ENCODE data around the gene SLC23A3.
A peak's percentile ranks its signal among the peaks of the same experiment; 100 is the strongest.

SLC23A3 gene, protein sequence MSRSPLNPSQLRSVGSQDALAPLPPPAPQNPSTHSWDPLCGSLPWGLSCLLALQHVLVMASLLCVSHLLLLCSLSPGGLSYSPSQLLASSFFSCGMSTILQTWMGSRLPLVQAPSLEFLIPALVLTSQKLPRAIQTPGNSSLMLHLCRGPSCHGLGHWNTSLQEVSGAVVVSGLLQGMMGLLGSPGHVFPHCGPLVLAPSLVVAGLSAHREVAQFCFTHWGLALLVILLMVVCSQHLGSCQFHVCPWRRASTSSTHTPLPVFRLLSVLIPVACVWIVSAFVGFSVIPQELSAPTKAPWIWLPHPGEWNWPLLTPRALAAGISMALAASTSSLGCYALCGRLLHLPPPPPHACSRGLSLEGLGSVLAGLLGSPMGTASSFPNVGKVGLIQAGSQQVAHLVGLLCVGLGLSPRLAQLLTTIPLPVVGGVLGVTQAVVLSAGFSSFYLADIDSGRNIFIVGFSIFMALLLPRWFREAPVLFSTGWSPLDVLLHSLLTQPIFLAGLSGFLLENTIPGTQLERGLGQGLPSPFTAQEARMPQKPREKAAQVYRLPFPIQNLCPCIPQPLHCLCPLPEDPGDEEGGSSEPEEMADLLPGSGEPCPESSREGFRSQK

DNA sequence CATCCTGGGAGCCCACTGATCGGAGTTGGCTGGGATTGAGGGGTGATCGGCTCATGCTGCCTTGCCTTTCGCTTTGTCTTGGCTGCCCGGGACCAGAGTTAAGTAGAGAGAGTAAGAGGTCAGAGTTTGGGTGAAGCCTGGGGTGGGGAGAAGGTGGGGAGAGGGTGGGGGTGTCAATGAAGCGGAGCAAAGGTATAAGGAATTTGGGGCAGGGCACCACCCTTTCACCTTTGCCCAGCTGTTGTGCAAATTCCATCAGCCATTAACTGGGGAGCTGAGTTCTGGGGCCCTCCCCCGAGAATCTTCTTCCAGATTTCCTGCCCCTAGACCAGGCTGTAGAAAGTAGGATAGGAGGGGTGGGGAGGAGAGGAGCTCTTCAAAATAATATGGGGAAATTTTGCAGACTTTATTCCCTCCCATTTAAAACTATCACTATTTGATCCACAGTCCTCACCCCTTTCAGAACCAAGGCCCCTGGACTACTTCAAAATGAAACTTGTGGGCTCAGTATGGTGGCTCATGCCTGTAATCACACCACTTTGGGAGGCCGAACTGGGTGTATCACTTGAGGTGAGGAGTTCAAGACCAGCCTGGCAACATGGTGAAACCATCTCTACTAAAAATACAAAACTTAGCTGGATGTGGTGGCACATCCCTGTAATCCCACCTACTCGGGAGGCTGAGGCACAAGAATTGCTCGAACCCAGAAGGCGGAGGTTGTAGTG is at the start of gene SLC23A3:
Gene SLC23A3, minus strand, starts transcription at position 100 of the 725 bp plus-strand sequence. Its CDS starts 45 bp downstream, at position 55.
- peak in 1 of 2 experiments; percentile 41 for DNase-seq

DNA sequence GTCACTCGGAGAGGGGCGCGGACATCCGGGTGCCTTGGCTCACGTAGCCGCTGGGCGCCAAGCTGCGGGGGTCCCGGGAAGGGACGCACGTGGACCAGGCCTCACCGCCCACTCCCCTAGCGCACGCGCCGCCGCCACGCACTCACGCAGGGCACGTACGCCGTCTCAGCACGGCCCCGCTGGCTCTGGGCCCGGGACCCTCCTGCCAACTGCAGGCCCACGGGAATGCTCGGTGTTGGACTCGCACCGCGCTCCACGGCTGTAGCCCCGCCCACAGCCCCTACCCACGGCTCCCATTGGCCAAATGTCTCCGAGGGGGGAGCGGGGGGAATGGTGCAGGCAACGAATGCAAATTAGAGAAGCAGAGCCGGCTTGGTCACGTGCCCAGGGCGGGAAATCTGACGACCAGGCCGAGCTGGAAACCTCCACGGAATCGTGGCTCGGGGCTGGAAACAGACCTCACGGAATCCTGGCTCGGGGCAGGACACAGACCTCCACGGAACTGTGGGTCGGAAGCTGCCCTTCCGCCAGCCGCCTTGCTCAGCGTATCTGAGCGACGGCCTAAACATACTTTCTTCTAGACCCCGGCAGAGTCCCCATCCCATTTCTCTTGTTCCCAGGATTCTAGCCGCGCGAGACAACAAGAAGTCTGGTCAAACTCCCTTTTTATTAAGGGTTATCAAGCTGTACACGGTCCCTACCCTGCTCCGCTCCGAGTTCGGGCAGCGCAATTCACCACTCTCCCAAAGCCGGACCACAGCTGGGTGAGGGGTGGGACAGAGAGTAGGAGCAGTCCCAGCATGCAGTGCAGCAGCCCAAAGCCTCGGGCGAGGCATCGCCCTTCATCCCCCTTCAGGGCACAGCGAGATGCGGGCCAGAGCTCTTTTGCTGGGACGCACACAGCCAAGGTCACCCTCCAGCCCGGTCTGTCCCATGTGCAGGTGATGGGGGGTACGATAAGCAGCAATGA is 49.2 kb upstream of the SLC23A3 start, which contains the start of gene ABCB6:
Gene ABCB6, minus strand, starts transcription at position 227 of the 970 bp plus-strand sequence. CDS start 285 bp downstream, outside the sequence.
- DNase-seq, result peak; percentile 93 to 95

DNA sequence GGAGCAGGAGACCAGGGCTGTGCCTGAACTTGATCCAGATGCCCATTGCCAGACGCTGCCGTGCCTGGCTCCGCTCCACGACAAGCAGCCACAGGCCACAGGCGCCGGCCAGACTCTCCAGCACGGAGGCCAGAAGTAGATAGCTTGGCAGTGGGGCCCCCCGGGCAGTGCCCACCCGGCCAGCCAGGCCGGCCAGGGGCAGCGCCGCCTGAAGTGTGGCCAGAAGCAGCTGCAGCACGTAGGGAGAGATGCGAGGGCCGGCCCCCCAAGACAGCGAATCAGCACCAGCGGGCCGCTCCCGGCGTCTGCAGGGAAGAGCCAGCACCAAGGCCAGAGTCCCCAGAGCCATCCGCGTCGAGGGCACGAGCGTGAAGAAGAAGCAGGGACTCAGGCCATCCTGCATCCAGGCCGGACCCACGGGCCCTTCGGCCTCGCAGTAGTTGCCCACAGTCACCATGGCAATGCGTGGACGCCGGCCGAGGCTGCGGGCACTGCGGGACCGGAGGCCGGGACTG is 48.4 kb upstream of the SLC23A3 start:
- DNase-seq, result no peak

DNA sequence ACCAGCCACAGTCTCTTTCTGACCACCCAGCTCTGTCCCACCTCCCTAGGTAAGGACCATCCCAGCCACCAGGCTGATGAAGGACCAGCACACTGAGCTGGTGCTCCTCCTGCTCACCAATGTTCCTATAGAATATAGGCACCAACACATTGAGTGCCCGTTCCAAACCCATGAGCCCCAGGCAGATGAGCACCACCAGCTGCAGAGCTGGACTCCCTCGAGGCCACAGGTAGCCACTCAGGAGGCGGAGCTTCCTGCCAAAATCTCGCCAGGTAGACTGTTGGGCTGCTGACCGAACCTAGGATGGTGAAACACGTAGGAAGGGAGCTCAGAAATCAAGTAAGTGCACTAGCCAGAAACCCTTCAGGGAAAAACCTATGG is 46.7 kb upstream of the SLC23A3 start:
- no peak for DNase-seq

DNA sequence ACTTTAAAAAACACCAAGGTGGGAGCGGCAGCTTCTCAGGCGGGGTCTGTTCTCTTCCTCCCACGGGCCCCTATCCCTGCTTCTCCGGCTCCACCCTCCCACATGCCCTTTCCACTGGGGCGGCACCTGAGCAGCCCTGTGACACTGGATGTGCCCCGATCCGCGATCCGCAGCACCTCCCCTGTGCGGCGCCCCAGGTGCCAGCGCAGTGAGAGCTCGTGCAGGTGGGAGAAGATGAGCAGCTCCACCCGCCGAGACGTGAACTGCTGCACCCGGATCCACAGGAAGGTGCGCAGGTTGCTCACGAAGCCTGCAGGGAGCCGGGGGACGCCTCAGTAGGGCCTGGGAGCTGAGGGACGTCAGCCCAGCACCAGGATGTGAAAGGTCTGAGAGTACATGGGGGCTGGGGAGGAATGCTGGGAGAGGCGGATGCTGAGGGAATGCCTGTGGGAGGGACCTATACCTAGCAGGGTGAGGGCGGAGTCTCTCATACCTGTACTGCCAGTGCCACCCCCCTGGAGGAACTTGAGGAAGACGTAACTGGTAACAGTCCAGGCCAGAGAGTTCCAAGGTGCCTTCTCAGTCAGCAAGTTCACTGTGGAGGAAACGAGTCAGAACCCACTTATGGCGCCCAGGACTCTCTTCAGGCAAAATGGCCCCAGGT is 46.2 kb upstream of the SLC23A3 start:
- no peak for DNase-seq

DNA sequence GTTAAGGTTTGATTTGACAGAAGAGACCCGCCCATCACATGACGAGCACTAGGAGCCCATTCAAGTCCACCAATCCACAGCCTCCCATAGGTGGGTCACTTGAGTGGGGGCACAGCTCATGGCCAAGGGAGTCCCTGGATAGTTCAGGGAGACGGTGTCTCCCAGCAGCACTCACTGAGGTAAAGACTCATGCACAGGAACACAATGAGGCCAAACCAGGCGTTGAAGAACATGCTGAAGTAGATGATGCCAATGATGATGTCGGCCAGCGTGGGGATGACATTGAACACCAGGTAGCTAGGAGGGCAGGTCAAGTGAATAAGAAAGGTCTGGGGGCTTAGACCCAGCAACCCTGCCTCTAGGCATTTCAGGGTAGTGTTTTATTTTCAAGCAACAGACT is 45.0 kb upstream of the SLC23A3 start:
- no peak for DNase-seq

DNA sequence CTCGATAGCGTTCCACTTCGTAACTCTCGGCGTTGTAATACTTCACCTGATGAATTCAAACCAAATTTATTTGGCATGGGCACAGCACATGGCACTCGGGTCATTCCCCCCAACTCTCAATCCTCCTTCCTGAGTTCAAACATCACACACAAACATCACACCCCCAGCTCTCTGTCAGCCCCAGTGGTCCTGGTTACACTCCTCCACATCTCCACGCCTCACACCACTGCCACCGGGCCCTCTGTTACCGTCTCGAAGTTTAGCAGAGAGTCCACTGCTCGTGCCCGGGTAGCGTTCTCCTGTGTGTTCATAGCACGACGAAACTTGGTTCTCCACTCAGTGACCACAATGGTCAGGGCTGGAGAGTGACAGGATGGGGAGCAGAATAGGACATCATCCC is 44.3 kb upstream of the SLC23A3 start:
- no peak for DNase-seq

DNA sequence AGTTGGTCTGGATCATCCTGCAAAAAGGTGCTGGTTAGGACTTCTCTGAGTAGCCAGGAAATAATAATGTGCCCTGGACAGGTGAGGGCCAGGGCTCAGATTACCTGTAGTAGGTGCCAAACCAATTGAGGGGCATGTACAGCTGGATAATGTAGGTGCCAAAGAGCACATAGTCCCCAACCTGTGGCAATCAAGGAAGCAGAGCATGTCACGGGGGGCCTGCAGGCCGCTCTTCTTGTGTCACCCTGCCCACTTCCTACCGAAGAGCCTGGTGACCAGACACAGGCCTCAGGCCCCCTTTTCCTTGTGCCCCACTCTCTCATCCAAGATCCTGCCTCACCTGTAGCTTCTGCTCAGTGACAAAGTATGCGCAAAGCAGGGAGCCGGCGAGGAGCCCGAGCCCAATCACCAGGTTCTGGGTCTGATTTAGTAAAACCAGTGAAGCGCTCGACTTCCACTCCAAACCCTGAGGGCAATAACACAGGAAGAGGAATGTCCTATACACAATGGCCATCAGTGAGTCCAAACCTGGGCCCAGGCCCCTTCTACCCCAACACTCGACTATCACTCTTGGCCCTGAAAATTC is 43.8 kb upstream of the SLC23A3 start:
- DNase-seq, result no peak

DNA sequence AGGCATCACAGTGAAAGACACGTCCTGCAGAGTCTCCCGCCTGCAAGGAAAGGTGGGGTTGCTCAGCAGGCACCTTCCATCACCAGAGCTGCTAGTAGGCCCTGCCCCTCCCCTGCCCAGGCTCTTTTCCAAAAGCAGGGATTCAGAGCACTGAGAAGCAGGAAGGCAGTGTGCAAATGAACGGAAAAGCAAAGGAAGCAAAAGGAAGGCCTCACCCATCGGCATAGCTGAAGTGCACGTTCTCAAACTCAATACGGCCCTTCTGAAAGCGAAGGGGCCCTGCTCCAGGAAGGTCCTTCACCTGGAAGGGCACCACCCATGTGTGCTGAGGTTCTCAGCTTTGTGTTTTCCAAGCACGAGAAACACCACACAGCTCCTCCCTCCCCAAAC is 43.2 kb upstream of the SLC23A3 start:
- no peak for DNase-seq

DNA sequence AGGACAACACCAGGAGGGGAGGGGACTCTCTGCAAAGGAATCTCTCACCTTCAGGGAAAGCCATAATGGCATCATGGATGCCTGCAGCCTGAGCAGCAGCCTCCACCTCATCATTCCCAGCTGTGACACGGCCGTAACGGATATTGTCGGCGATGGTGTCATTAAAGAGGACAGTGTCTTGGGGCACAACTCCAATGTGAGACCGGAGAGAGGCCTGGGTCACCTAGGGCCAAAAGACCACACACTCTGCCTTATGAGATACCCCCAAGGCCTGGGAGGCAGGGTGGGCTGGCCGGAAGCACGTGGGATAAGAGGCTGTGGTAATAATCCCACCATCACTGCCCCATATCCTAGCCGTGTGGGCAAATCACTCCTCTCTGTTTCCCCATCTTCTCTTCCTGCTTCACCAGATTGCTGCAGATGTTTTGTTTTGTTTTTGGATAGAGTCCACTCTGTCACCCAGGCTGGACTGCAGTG is 41.1 kb upstream of the SLC23A3 start:
- no peak for DNase-seq

DNA sequence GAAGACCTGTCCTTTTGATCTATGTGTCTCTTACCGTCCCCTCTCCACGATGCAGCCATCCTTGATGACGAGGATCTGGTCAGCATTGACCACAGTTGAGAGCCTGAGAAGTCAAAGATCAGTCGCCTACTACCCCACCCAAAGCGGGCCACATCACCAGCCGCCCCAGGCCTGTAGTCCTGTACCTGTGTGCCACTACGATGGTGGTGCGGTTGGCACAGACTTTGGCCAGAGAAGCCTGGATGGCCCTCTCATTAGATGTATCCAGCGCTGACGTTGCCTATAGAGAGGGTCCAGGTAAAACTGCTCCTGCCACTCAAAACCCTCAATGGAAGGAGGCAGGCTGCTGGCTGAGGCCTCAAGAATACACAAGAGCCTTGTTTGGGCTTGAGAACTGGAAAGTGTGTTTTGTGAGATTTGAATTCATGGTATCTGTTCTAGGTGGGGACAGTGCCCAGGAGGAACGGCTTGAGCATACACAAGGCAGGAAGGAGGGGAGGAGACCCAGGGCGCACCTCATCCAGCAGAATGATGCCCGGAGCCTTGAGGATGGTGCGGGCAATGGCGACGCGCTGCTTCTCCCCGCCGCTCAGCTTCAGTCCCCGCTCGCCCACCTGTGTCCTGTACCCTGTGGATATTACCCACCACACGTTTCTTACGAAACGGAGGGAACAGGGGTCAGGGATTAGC is 40.5 kb upstream of the SLC23A3 start:
- DNase-seq, result no peak

DNA sequence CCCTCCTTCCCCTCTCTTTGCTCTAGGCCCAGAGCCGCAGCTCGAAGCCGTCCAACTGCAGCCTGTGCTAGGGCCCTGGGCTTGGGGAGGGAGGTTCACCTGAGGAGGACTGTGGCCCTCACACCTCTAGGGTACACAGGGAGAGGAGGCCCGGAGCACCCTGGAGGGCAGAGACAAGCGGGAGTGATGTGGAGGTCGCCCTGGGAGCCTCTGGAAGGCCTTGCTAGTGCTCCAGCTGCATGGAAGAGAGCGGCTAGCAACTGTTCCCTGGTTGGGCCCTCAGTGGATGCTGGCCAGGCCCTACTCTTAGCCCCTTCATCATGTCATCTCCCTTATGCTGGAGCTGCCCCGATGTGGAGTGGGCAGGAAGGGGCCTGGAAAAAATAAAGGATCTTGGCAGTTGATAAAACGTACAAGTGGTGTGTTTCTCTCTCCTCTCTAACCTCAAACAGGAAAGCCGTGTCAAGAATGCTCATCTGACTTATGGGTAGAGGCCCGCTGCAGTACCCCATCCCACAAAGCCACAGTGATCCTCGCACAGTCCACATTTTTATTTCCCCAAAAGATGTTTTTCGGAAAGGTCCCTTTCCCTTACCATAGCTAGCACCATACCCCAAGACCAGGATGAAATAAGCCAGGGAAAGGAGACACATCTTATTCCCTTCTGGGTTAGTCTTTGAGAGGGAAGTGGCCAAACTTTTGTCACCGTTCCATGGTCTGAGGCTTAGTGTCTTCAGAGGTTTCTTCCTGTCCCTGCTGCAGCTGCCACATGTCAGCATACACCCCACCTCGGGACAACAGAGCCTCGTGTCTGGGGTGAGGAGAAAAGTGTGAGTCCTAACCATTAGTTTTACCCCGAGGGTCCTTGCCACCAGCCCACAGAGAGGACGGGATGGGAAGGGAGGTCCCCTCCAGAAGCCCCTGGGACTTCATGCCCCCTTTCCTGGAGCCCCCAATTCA is 39.7 kb upstream of the SLC23A3 start:
- no peak for DNase-seq

DNA sequence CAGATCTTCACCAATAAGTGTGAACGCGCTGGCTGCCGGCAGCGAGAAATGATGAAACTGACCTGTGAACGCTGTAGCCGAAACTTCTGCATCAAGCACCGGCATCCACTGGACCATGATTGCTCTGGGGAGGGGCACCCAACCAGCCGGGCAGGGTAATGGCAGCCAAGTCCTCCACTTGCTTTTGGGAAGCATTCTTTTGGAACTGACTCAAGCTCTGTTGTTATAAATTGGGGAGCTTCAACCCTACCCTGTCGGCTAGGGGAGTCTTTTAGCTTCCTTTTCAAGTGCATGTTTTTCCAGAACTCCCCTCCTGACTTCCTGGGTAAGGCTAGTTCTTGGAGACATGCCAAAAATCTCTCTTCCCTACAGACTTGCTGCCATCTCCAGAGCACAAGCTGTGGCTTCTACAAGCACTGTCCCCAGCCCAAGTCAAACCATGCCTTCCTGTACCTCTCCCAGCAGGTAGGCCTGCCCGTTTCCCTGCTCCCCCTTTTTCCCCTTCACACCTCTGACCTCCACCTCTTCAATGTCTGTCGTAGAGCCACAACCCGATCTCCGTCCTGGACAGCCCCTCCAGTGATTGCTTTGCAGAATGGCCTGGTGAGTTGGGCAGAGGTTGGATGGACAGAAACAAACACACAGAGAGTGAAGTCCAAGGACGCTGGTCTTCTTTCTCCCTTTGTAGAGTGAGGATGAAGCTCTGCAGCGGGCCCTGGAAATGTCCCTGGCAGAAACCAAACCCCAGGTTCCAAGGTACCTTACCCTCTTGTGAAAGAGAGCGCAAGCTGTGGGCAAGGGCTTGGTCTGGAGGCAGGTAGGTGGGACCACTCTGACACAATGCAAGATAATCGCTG is 38.3 kb upstream of the SLC23A3 start:
- DNase-seq, result no peak

DNA sequence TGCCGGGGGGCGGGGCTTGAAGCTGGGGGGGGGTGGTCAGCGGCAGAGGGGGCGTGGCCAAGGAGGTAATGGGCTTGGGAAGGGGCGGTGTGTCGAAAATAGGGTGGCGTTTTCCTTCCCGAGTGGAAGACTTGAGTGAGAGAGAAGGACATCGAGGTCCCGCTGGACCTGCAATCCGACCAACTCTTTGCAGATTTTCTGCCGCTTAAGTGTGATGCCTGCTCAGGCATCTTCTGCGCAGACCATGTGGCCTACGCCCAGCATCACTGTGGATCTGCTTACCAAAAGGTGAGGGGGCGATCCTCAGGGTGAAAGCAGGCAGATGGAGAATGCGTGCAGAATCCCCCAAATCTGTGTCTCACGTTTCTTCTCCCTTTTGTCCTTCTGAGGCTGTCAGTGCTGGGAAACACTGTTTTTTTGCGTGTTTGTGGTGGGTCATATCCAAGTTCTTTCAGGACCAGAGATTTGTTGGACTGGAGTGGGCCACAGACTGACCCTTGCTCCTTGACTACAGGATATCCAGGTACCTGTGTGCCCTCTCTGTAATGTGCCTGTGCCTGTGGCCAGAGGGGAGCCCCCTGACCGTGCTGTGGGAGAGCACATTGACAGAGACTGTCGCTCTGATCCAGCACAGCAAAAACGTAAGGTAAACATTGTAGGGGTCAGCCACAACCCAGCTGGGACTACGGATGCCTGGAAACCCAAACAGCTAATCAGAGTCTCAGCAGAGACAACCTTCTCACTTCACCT is 37.5 kb upstream of the SLC23A3 start:
- no peak for DNase-seq

DNA sequence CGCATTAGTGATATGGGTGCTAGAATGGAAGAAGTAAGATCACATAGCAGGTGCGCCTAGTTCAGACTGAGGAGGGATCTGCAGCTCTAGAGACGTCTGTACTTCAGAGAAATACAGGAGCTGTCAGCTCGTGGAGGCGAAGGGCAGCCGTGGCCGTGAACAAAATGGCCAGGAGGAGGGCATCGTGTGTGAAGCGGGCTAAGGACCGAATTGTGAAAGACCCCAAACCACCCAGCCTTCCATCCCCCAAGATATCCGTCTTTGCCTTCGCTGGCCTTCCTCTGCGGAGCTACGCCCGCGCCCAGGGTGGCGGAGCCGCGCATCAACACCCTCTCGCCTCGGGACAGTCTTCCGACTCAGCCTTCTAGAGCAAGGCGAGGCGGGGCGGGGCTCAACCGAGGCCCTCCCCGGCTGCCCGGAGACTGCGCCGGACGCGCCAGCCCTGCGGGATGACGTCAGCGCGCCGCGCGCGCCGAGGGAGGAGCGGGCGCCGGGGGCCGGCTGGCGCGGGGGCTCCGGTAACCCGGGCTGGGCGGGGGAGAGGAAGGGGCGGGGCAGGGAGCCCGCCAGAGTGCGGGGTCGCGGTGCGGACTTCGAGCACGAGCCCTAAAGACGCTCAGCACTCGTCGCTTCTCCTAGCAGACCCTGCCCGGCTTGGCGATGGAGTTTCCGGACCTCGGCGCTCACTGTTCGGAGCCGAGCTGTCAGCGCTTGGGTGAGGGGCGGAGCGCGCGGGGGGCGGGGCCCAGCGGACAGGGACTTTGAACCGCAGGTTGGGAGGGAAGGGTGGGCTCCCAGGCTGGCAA is 36.7 kb upstream of the SLC23A3 start, which contains the start of gene ZFAND2B:
Gene ZFAND2B, plus strand, starts transcription at position 455 of the 806 bp plus-strand sequence. Its CDS starts 206 bp downstream, at position 661.
- DNase-seq, result peak; percentile 95 to 96

DNA sequence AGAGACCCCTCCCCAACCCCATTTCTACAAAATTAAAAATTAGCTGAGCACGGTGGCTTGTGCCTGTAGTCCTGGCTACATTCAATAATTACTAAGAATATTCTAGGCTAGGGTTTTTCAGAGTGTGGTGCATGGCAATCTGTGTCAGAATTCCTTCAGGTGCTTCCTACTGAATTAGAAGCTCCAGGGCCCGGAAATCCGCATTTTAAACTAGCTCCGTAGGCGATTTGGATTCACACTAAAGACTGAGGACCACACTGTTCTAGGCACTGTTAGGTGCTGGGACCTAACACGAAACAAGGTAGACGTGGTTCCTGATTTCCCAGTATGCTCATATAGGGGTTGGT is 36.1 kb upstream of the SLC23A3 start:
- DNase-seq, result no peak

DNA sequence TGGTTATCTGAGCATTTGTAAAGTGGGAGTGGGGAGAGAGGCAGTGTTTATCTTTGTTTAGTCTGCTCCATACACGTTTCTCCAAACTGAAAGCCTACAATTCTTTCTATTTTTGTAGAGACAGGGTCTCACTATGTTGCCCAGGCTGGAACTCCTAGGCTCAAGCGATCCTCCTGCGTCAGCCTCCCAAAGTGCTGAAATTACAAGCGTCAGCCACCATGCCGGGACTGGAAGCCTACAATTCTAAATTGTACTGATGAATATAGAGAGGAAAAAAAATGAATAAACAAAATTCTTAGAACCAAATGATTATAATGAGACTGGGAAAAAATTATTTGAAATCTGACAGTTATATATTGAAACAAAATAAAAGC is 35.3 kb upstream of the SLC23A3 start:
- DNase-seq, result no peak
